ENCODE results near the gene TMEM108. TPM values are rescaled to one million over a fixed set of nuclear protein-coding genes. Genes with fewer than 3 reads are reported as not detected.
A peak's percentile ranks its signal among the peaks of the same experiment; 100 is the strongest.
"Not testable (repeated sequence)": the region's sequence is repeated elsewhere in the genome, so short reads cannot be mapped to it uniquely, and the experiment has no call there.

TMEM108 gene
- not detected for total RNA-seq

DNA sequence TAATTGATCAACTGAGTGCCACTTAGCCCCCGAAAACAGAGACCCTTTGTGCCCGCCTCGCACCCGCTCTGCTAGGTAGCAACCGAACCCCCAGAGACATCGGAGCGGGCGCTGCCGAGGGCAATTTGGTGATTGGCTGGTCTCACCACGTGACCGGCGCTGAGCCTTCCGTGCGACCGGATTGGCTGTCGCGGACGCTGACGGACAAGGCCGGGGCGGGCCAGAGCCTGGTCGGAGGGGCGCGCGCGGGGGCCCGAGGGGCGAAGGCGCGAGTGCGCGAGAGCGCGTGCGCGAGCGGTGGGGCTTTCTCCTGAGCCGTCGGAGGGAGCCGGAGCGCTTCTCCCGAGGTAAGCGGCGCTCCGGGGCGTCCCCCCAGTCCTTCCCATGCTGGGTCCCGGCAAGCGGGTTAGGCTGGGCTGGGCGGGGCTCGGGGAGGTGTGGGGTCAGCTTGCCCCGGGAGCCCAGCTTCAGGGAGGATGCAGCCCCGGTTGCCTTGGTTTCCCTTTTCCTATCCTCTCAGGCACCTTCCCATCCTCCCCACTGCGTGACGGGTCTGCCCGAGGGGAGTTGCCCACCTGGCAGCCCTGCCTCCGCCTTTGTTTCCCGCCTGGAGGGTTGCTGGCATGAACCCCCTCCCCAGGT, at the start of gene TMEM108:
TMEM108 (plus strand) TSS at position 303 of the 642 bp plus-strand sequence.
- ChIA-PET POLR2A (no interaction called here), CTCF (no interaction called here)
- H3K9me3 Mint-ChIP-seq: no peaks in the 10 kb centered on the region
- peaks cover 55% of the 10 kb centered on the region for H3K27me3 Mint-ChIP-seq
- peak within 1 kb of the TSS; percentile 11 for H3K4me3 Mint-ChIP-seq
- no peaks in the 10 kb centered on the region for H3K36me3 Mint-ChIP-seq (ENCODE audit: low read depth)
- H3K27ac Mint-ChIP-seq: no peak within 1 kb of the TSS
- peaks cover 5% of the 10 kb centered on the region for H3K4me1 Mint-ChIP-seq
- DNase-seq: peak; percentile 30

DNA sequence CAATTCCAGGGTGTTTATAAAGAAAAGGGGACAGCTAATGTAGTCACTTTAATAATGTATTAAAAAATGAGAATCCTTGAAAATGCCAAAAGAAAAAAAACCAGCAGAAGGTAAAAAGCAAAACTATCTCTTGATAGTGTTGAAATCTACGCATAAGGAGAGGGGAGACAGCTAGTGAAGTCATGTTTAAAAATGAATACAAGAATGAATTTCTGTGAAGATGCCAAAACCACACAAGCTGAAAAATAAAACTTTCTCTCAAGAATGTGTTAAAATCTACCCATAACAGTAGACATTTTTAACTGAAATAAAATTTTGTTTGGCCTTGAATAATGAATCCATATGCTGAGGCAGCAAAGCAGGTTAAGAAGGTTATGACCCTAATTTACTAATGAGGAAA, 42.2 kb upstream of the TMEM108 start:
- Mint-ChIP-seq H3K27ac (no peak overlapping the region), H3K27me3 (peaks cover 4% of the 10 kb centered on the region), H3K36me3 (ENCODE audit: low read depth) (no peaks in the 10 kb centered on the region), H3K4me1 (no peaks in the 10 kb centered on the region), H3K4me3 (no peak overlapping the region), H3K9me3 (no peaks in the 10 kb centered on the region)
- CTCF ChIA-PET: no interaction called here
- DNase-seq: no peak
- POLR2A ChIA-PET: no interaction called here

DNA sequence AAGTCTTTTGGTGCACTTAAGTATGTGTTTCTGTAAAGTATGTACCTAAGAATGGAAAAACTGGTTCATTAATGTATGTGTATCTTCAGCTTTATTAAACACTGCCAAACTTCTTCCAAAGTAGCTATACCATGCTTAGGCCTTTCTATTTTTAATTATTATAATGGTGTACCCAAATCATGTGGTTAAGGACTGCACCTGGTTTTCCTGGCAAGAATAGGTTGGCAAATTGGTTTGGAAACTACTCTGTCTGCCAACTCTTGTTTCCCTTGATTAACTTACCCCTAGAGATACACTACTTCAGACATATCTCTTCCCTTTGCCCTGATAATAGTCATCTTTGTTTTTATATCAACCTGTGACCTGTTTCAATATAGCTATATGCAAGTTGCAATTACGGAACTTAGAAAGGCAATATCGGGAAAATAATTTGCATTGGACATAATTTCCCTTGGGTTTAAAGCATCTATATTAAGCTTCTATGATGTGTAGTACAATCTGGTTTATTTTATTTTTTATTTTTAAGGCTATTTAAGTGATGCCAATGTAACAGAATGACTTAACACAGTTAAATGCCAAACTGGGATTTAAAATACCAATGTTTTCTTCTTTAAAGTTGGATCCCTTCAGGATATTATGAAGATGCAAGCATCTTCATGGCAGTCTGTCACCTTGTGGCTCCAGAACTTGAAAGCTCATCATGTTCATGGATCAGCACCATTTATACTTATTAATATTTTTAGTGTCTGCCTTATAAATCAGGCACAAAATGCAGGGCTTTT, 40.6 kb upstream of the TMEM108 start:
- ChIA-PET CTCF (no interaction called here), POLR2A (no interaction called here)
- DNase-seq: no peak
- H3K27me3 Mint-ChIP-seq: no peaks in the 10 kb centered on the region
- no peaks in the 10 kb centered on the region for H3K36me3 Mint-ChIP-seq (ENCODE audit: low read depth)
- no peak overlapping the region for H3K27ac Mint-ChIP-seq
- no peak overlapping the region for H3K4me3 Mint-ChIP-seq
- no peaks in the 10 kb centered on the region for H3K9me3 Mint-ChIP-seq
- no peaks in the 10 kb centered on the region for H3K4me1 Mint-ChIP-seq

DNA sequence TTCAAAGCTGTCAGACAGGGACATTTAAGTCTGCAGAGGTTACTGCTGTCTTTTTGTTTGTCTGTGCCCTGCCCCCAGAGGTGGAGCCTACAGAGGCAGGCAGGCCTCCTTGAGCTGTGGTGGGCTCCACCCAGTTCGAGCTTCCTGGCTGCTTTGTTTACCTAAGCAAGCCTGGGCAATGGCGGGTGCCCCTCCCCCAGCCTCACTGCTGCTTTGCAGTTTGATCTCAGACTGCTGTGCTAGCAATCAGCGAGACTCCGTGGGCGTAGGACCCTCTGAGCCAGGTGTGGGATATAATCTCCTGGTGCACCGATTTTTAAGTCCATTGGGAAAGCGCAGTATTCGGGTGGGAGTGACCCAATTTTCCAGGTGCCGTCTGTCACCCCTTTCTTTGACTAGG, 33.2 kb upstream of the TMEM108 start:
- H3K27ac Mint-ChIP-seq; H3K9me3 Mint-ChIP-seq; POLR2A ChIA-PET; H3K36me3 Mint-ChIP-seq (ENCODE audit: low read depth); DNase-seq; H3K4me3 Mint-ChIP-seq; CTCF ChIA-PET; H3K4me1 Mint-ChIP-seq; H3K27me3 Mint-ChIP-seq: not testable (repeated sequence)

DNA sequence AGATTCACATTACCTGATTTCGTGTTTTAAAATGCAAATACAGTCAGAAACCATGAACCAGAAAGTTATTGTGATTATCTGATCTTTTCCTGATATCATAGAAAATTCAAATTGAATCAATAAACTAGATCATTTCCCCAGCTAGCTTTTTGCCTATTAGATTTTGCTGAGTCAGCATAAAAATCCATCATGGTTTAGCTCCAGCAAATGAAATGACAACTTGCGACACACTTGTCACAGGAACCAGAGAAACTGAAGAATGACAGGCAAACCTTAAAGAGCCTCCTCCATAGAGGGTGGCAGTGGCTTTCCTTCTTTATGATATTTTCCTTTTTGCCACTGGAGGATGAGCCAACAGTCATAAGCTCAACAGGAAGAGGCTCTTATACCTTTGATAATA, 30.6 kb upstream of the TMEM108 start:
- DNase-seq: no peak
- H3K27me3 Mint-ChIP-seq: no peaks in the 10 kb centered on the region
- peaks cover 11% of the 10 kb centered on the region for H3K9me3 Mint-ChIP-seq
- ChIA-PET CTCF (no interaction called here), POLR2A (no interaction called here)
- H3K36me3 Mint-ChIP-seq (ENCODE audit: low read depth): no peaks in the 10 kb centered on the region
- no peak overlapping the region for H3K27ac Mint-ChIP-seq
- H3K4me1 Mint-ChIP-seq: no peaks in the 10 kb centered on the region
- H3K4me3 Mint-ChIP-seq: no peak overlapping the region

DNA sequence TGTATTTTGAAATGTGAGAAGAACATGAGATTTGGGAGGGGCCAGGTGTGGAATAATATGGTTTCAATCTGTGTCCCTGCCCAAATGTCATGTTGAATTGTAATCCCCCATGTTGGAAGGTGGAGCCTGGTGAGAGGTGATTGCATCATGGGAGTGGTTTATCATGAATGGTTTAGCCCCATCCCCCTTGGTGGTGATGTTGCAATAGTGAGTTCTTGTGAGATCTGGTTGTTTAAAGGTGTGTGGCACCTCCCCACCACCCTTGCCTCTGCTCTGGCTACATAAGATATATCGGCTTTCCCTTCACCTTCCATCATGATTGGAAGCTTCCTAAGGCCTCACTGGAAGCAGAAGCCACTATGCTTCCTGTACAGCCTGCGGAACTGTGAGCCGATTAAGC, 23.9 kb upstream of the TMEM108 start:
- POLR2A ChIA-PET: no interaction called here
- H3K27me3 Mint-ChIP-seq: peaks cover 4% of the 10 kb centered on the region
- CTCF ChIA-PET: no interaction called here
- no peak for DNase-seq
- no peaks in the 10 kb centered on the region for H3K36me3 Mint-ChIP-seq (ENCODE audit: low read depth)
- H3K4me1 Mint-ChIP-seq: no peaks in the 10 kb centered on the region
- H3K4me3 Mint-ChIP-seq: no peak overlapping the region
- H3K9me3 Mint-ChIP-seq: peaks cover 11% of the 10 kb centered on the region
- H3K27ac Mint-ChIP-seq: no peak overlapping the region

DNA sequence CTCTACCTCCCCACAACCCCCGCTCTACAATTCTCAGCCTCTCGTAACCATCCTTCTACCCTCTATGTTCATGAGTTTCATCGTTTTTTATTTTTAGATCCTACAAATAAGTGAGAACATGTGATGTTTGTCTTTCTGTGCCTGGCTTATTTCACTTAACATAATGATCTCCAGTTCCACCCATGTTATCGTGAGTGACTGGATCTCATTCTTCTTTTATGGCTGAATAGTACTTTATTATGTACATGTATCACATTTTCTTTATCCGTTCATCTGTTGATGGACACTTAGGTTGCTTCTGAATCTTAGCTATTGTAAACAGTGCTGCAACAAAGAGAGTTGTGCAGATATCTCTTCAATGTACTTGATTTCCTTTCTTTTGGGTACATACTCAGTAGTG, 22.6 kb upstream of the TMEM108 start:
- H3K36me3 Mint-ChIP-seq (ENCODE audit: low read depth); POLR2A ChIA-PET; DNase-seq; H3K27me3 Mint-ChIP-seq; H3K4me1 Mint-ChIP-seq; H3K9me3 Mint-ChIP-seq; CTCF ChIA-PET; H3K4me3 Mint-ChIP-seq; H3K27ac Mint-ChIP-seq: not testable (repeated sequence)

DNA sequence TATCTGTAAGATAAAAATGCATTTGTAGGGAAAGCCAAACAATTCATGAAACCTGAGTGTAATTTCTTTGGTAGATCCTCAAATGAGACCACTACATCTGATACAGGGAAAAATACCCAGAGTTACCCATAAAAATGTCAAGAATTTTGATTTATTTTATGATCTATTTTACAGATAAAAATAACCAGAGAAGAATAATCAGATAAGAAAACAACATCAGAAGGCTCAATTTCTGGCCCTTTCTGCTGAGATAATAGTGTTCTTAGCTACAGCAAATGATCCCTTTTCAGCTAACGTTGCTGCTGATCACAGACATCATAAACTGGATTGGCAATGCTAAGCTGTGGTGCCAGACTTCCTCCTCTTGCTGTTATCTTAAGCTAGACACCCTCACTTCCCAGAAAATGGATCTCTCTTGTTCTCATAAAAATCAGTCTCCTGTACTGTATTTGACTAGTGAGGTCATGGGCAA, 21.3 kb upstream of the TMEM108 start:
- ChIA-PET CTCF (no interaction called here), POLR2A (no interaction called here)
- no peak for DNase-seq
- Mint-ChIP-seq H3K4me3 (no peak overlapping the region), H3K9me3 (peaks cover 2% of the 10 kb centered on the region), H3K27me3 (peaks cover 4% of the 10 kb centered on the region), H3K4me1 (no peaks in the 10 kb centered on the region), H3K27ac (no peak overlapping the region), H3K36me3 (ENCODE audit: low read depth) (no peaks in the 10 kb centered on the region)

DNA sequence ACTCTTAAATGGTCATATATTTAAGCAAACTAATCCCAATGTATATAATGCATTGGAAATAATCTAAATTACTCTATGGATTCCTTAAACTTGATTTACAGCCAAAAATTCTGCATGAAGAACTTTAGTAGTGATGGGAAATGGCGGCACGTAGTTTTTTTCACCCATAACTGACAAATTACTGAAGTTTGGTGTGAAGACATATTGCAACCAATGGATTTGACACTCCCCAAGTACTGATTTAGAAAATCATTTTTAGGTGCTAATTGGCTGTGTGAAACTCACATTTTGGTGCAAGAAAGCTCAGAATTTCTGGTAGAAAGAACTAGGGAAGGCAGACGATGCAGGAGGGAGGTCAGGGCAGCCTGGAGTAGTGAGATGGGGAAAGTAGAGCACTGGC, 19.3 kb upstream of the TMEM108 start:
- H3K27ac Mint-ChIP-seq: no peak overlapping the region
- H3K4me3 Mint-ChIP-seq: no peak overlapping the region
- H3K27me3 Mint-ChIP-seq: peaks cover 7% of the 10 kb centered on the region
- no peaks in the 10 kb centered on the region for H3K4me1 Mint-ChIP-seq
- no peaks in the 10 kb centered on the region for H3K36me3 Mint-ChIP-seq (ENCODE audit: low read depth)
- no peak for DNase-seq
- H3K9me3 Mint-ChIP-seq: no peaks in the 10 kb centered on the region
- POLR2A ChIA-PET: no interaction called here
- CTCF ChIA-PET: no interaction called here

DNA sequence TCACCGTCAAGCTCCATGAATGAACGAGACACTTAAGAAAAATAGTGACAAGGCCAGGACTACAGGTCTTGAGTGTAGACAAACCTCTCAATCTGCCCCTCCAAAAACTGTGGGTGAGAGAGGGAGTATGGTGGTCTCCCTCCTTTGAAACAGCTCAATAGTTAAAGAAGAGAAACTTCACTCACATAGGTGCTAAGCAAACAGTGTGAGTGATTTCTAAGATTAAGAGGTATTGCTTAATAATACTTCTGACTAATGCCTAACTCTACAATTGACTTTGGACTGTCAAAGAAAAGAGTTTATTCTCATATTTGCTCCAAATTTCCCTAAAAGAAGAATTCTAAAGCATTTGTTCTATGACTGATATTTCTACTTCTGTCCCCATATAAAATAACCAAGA, 17.0 kb upstream of the TMEM108 start:
- POLR2A ChIA-PET: no interaction called here

DNA sequence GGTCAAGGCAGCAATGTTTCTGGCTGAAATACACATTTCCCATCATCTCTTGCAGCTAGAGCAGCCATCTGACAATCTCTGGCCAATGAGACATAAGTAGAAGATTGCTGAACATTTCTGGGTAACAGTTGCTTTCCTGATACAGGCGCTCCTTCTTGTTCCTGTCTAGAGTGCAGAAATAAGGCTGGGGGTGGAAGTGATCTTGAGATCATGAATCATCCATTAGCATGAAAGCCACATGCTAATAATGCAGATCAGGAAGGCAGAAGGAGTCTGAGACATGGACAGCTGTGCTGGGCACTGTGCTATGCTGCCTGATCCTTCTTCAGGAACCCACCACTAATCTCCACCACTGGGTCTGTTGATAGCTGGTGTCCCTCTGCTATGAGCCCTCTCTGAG, 14.8 kb upstream of the TMEM108 start:
- DNase-seq: no peak
- ChIA-PET CTCF (no interaction called here), POLR2A (no interaction called here)
- Mint-ChIP-seq H3K36me3 (ENCODE audit: low read depth) (no peaks in the 10 kb centered on the region), H3K9me3 (no peaks in the 10 kb centered on the region), H3K27ac (no peak overlapping the region), H3K27me3 (peaks cover 7% of the 10 kb centered on the region), H3K4me1 (no peaks in the 10 kb centered on the region), H3K4me3 (no peak overlapping the region)

More for the DNA sequence above, 17.0 kb upstream of the TMEM108 start:
- DNase-seq: no peak
- no peaks in the 10 kb centered on the region for H3K36me3 Mint-ChIP-seq (ENCODE audit: low read depth)
- CTCF ChIA-PET: no interaction called here
- no peak overlapping the region for H3K27ac Mint-ChIP-seq
- peaks cover 5% of the 10 kb centered on the region for H3K27me3 Mint-ChIP-seq
- H3K4me3 Mint-ChIP-seq: no peak overlapping the region
- no peaks in the 10 kb centered on the region for H3K4me1 Mint-ChIP-seq
- H3K9me3 Mint-ChIP-seq: no peaks in the 10 kb centered on the region

DNA sequence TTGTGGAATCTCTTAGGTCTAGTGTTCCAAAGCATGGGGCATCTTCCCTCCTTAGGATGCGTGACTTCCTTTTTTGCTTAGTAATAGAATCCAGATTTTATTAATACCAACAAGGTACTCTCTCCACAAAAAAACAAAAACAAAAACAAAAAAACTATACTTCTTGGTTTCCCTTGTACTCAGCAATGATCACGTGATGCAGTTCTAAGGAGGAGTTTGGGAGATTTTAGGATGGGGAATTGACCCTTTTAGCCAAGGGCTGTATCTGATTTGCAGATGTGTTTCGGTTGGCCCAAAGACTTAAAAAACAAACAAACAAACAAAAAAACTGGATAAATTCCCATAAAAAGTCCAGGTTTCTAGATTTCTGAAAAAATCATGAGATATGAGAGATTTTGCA, 12.6 kb upstream of the TMEM108 start:
- Mint-ChIP-seq H3K36me3 (ENCODE audit: low read depth) (no peaks in the 10 kb centered on the region), H3K4me3 (no peak overlapping the region), H3K27me3 (peaks cover 10% of the 10 kb centered on the region), H3K4me1 (no peaks in the 10 kb centered on the region), H3K27ac (no peak overlapping the region), H3K9me3 (no peaks in the 10 kb centered on the region)
- ChIA-PET CTCF (interaction anchor here (0.6 kb wide), 1 partner anchor 717 kb away, joined by 4 read pairs; no protein-coding TSS in a partner anchor), POLR2A (no interaction called here)
- no peak for DNase-seq

DNA sequence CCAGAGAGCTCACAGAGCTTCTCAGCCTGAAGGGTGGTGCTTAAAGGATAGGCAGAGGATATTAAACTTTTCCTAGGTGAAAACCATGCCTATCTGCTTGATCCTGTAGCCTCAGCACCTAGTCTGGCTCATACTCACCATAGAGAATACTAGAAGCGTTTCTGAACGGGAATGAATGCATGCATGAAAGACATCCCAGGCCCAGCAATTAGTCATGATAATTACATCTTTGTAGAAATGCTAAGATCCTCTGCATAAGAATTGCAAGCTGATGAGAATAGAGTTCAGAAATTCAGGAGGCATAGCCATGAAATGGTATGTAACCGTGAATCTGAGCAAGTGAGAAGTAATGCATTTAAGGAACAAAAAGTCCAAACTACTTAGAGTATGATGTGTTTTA, 5.9 kb upstream of the TMEM108 start:
- Mint-ChIP-seq H3K27ac (no peak overlapping the region), H3K9me3 (no peaks in the 10 kb centered on the region), H3K27me3 (peaks cover 23% of the 10 kb centered on the region), H3K4me1 (no peaks in the 10 kb centered on the region), H3K36me3 (ENCODE audit: low read depth) (no peaks in the 10 kb centered on the region), H3K4me3 (no peak overlapping the region)
- ChIA-PET CTCF (no interaction called here), POLR2A (no interaction called here)
- DNase-seq: no peak

DNA sequence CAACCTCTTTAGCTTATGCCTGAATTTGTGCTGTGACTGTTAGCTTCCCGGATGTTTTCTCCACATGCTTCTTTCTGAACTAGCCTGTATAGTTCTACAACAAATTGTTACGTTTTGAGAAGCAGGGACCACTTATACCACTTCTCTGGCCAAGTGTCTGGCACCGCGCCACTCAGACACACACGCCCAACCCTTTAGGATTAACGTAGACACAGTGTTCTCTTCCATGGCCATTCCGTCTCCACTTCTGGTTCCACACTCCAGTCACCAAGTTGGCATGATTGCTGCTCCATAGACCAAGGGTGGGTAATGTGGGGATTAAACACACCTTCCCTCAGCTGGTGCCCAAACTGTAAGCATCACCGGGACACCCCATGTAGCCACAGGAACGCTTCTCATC, 755 bp upstream of the TMEM108 start:
- Mint-ChIP-seq H3K27ac (no peak overlapping the region), H3K9me3 (no peaks in the 10 kb centered on the region), H3K4me3 (peak overlapping the region; percentile 4), H3K36me3 (ENCODE audit: low read depth) (no peaks in the 10 kb centered on the region), H3K27me3 (peaks cover 52% of the 10 kb centered on the region), H3K4me1 (peaks cover 5% of the 10 kb centered on the region)
- ChIA-PET POLR2A (no interaction called here), CTCF (no interaction called here)
- no peak for DNase-seq
